HG03045 (cell line): ENCODE results near the gene FN3K.
"Not testable (repeated sequence)": the region's sequence is repeated elsewhere in the genome, so short reads cannot be mapped to it uniquely, and the experiment has no call there.

Experiments
- ATAC-seq: cut with Tn5 transposase; IDR thresholded peaks from one replicate; pipeline ENCODE4 v1.9.1; 2021; ENCODE audit warnings: mild to moderate bottlenecking, moderate library complexity; ENCODE audit not compliant: unreplicated experiment

Gene FN3K

GRCh38 chr17:82736511-82737185 lies 1.2 kb downstream of the FN3K start:
- no peak for ATAC-seq

GRCh38 chr17:82737967-82738877 lies 2.8 kb downstream of the FN3K start:
- no peak for ATAC-seq

- ATAC-seq, result no peak
Measured at GRCh38 chr17:82740906-82741759, 5.7 kb downstream of the FN3K start.

GRCh38 chr17:82743344-82744219 lies 8.2 kb downstream of the FN3K start:
- ATAC-seq, result no peak

- ATAC-seq, result not testable (repeated sequence)
Measured at GRCh38 chr17:82744736-82745135, 9.3 kb downstream of the FN3K start.

GRCh38 chr17:82745524-82745923 lies 10.1 kb downstream of the FN3K start:
- ATAC-seq, result no peak

GRCh38 chr17:82748756-82749155 lies 13.3 kb downstream of the FN3K start:
- no peak for ATAC-seq

- ATAC-seq, result no peak
Measured at GRCh38 chr17:82750241-82750908, 15.0 kb downstream of the FN3K start.

- ATAC-seq, result peak; percentile 33
Measured at GRCh38 chr17:82751171-82751570, 15.8 kb downstream of the FN3K start.

GRCh38 chr17:82751571-82752370 lies 16.4 kb downstream of the FN3K start, which contains the start of gene TBCD:
TBCD (plus strand) TSS chr17:82752065; CDS start chr17:82752194, 129 bp downstream.
- peak; percentile 72 for ATAC-seq

GRCh38 chr17:82752371-82753200 lies 17.2 kb downstream of the FN3K start:
- ATAC-seq, result peak; percentile 14

- no peak for ATAC-seq
Measured at GRCh38 chr17:82753201-82753464, 17.7 kb downstream of the FN3K start.

- no peak for ATAC-seq
Measured at GRCh38 chr17:82754297-82755208, 19.1 kb downstream of the FN3K start.

- ATAC-seq, result no peak
Measured at GRCh38 chr17:82756166-82756565, 20.8 kb downstream of the FN3K start.

- no peak for ATAC-seq
Measured at GRCh38 chr17:82765371-82765770, 30.0 kb downstream of the FN3K start.

- no peak for ATAC-seq
Measured at GRCh38 chr17:82767041-82767754, 31.8 kb downstream of the FN3K start.
